Ammon's horn (tissue), 1 donor: Measurements from ENCODE around the gene MSRB1.

Experiments used
- DNase-seq: peaks from one replicate; pipeline ENCODE4 v3.0.0-alpha.2; 2016; ENCODE audit warnings: low spot score

The MSRB1 gene, protein sequence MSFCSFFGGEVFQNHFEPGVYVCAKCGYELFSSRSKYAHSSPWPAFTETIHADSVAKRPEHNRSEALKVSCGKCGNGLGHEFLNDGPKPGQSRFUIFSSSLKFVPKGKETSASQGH

DNA sequence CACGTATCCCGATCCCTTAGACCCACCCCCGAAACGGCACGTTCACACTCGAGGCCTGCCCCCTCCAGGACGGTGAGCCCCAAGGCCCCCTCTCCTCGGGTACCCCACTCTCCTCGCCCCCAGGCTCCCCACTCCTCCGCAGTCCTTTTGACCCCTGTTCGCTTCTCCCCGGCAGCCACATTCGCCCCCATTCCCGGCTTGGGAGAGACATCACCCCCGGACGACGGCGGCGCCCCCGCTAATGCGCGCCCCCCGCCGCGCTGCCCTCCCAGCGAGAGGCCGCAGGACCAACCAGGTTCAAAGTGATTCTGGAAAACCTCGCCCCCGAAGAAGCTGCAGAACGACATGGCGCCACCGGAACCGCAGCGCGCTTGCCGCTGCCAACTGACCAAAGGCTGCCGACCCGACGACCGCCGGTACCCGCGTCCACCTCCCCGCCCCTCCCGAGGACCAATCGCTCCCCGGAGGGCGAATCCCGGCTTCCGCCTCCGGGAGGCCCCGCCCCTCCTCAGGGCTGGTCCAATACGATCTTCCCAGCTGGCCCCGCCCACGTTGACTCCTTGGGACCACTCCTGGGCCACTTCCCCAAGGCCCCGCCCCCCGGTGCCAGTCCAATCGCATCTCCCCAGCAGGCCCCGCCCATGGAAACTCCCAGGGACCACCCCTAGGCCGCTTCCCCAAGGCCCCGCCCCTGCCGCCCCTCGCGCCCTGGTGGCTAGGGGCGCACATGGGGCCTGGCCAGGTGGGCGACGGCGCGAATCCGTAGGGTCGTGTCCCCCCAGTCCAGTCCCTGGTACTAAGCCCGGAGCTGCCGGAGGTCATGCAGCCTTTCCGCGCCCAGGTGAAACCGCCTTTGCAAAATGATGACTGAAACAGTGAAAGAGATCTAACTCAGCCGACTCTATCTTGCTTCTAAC lies at the start of gene MSRB1:
MSRB1 (minus strand) TSS at position 390 of the 917 bp plus-strand sequence; CDS start at position 347, 43 bp downstream.
- peak; percentile 99 for DNase-seq

DNA sequence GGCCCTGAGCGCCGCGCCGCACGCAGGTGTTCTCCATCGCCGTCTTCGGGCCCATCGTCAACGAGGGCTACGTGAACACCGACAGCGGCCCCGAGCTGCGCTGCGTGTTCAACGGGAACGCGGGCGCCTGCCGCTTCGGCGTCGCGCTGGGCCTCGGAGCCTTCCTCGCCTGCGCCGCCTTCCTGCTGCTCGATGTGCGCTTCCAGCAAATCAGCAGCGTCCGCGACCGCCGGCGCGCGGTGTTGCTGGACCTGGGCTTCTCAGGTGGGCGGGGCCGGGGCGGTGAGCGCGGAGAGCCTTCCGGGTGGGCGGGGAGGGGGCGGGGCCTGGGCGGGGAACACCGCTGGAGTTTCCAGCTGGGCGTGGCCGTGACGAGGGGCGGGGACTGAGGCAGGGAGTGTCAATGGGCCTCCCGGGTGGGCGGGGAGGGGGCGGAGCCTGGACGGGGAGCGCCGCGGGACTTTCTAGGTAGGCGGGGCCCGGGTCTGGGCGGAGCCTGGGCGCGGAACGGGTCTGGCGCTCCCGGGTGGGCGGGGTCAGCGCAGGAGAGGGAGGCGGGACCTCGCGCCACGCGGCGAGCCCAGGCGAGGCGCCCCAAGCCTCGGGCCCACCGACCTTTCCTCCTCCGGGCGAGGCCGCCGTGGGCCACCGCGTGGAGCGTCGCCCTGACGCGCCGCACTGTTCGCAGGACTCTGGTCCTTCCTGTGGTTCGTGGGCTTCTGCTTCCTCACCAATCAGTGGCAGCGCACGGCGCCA lies 49.1 kb upstream of the MSRB1 start:
- DNase-seq = peak; percentile 83

DNA sequence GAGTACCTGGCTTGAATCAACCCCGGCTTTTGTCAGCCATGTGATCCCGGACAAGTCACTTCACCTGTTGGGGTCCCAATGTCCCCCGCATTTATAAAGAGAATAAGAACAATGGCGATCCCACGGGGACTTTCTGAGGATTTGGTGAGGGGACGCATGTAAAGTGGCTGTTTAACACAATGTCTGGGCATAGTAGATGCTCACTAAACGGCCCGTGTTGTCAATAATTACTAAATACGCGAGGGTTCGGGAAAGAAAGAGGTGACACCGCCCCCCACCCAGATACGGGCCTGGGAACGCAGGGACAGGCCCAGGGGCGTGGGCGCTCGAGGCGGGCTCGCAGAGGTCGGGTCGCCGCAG lies 48.6 kb upstream of the MSRB1 start:
- DNase-seq = no peak

DNA sequence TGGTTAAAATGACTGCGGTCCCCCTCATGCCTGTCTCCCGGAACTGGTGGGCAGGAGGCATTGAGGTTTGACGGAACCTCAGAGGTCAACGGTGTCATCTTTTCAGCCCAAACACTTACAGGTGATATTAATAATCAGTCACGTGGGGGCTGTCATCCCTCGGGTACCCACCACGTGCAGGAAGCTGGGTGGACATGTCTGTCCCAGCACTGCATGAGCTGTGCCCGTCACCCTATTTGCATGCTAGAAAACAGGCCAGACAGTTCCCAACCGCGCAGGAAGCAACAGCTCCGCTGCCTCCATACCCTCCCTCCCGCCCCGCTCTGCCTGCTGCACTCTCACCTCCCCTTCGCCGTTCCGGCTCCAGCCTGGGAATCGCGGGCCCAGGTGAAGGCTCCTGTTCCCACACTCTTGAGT lies 48.1 kb upstream of the MSRB1 start:
- no peak for DNase-seq

DNA sequence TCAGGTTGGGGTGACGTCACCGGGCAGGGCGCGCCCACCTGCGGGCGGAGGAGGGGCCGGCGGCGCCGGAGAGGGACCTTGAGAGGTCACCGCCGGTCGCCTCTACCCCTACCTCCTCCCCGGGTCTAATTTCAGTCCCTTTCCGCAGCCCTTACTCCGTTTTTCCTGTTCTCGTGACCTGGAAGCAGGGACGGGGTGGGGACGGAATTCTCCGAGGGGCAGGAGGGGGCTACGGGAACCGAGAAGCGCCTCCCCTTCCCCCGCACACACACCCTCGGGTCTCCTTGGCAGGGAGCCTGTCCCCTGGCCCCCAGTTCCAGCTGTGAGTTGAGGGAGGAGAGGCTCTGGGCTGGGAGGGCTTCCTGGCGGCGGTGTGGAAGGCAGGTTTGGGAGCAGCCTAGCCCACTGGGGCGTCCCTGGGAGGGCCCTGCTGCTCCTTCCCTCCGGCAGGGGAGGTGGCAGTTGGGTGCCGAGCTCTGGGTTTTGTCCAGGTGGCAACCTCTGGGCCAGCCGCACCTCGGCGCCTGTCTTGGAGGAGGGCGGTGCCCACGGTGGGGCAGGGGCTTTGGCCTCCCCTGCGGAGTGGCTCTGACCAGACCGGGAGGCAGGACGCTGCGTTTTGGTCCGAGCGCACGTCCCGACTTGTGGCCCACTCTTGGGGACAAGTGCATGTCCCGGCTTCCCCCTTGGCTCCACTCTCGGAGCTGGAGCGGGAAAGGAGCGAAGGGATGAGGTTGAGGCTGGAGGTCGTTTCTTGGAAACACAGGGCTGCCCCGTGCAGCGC lies 47.5 kb upstream of the MSRB1 start:
- no peak for DNase-seq

DNA sequence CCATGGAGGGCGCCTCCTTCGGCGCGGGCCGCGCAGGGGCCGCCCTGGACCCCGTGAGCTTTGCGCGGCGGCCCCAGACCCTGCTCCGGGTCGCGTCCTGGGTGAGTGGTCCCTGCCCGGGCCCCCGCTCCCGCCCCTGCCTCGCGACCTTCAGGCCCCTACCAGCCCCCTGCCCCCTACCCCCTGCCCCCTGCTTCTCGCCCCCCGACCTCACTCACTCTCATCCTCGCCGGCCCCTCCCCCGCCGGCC lies 47.0 kb upstream of the MSRB1 start:
- DNase-seq = no peak

DNA sequence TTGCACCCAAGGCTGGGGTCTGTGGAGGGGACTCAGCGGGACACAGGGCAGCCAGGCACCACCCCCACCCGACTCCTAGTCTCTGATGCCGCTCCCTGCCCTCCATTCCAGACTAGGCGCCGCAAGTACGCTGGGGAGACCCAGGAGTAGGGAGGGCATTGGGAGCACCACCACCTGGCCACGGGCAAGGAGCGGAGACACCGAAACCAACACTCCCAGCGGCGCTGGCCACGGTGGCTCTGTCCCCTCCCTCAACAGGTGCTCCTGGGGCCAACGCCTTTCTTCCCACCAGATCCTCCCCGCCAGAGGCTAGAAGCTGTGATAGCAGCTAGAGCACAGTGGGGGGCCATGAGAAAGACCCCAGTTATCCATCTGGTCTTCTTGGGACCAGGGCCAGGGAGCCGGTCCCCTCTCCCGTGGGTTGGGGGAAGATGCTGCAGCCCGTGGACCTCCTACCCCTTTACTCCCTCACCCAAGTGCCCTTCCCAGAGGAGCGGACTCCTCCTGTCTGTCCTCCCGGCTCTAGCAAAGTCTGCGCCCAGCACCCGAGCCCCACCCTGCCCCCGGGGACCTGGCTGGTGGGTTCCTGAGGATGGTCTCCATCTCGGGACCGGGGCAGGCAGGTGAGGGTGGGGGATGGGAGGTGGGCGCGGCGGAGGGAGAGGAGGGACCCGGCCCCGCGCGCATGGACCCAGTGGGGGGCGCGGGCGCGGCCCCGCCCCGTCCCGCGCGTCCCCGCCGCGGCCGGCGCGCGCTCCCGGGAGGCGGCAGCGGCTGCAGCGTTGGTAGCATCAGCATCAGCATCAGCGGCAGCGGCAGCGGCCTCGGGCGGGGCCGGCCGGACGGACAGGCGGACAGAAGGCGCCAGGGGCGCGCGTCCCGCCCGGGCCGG lies 46.5 kb upstream of the MSRB1 start, which contains the start of gene SYNGR3:
SYNGR3 (plus strand) TSS at position 762 of the 892 bp plus-strand sequence. CDS start 133 bp downstream, outside the sequence.
- DNase-seq = no peak

DNA sequence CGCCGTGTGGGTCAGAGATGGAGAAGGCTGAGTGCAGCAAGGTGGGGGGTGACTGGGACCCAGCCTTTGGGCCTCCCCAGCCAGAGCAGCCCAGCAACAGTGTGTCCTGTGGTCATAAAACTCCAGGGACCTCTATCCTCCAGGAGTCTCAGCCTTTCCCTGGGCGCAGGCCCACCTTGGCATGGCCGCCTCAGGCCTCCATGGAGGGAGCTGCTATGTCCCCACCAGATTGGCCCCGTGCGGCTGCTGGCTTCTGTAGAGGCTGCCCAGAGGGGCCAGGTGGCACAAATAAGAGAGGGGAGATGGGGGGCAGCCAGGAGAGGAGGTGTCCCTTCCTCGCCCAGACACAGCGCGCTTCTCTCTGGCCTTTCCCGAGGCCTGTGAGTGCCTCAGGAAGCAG lies 44.2 kb upstream of the MSRB1 start:
- DNase-seq = no peak

DNA sequence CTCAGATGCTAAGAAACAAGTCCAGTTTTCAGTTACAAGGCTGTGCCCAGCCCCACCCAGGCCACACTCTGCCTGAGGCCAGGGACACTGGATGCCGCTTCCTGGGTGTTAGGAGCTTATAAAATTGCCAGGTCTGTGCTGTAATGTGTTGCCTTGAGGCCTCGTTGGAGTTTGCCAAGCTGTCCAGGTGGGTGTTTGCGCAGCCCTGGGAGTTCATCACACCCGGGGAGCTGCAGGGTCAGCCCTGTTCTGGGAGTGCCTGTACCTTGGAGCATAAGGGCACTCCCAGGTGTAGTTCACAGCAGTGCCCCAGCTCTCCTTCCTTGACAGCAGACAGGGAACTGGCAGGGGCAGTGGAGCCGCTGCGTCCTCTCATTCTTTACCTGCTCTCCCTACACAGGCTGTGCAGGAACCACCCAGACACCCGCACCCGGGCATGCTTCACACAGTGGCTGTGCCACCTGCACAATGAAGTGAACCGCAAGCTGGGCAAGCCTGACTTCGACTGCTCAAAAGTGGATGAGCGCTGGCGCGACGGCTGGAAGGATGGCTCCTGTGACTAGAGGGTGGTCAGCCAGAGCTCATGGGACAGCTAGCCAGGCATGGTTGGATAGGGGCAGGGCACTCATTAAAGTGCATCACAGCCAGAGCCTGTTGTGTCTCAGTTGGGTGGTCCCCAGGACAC lies 42.6 kb upstream of the MSRB1 start:
- no peak for DNase-seq

DNA sequence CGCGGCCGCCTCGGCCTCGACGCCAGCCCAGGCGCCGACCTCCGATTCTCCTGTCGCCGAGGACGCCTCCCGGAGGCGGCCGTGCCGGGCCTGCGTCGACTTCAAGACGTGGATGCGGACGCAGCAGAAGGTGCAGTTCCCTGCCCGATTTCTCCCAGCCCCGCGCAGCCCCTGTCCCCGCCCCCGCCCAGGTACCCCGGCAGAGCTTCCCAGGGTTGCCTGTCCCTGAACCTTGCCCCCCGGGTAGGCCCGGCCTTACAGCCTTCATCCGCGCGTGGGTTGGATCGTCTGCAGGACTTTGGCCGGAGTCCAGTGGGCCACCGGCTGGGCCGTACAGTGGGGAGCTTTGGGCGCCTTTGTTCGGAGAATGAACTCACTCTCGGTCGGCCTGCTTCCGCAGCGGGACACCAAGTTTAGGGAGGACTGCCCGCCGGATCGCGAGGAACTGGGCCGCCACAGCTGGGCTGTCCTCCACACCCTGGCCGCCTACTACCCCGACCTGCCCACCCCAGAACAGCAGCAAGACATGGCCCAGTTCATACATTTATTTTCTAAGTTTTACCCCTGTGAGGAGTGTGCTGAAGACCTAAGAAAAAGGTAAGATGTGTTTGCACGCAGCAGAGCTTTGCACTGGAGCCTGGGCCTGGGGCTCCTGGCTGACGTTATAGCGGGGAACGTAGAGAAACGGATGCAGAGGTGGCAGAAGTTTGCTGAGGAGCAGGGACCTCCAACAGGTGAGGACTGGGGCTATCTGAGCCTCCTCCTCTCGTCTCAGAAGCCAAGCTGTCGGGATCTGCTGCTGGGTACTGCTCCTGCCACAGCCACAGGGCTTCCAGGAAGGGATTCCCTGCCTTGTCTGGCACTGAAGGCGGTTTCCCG lies 41.6 kb upstream of the MSRB1 start:
- DNase-seq = no peak

DNA sequence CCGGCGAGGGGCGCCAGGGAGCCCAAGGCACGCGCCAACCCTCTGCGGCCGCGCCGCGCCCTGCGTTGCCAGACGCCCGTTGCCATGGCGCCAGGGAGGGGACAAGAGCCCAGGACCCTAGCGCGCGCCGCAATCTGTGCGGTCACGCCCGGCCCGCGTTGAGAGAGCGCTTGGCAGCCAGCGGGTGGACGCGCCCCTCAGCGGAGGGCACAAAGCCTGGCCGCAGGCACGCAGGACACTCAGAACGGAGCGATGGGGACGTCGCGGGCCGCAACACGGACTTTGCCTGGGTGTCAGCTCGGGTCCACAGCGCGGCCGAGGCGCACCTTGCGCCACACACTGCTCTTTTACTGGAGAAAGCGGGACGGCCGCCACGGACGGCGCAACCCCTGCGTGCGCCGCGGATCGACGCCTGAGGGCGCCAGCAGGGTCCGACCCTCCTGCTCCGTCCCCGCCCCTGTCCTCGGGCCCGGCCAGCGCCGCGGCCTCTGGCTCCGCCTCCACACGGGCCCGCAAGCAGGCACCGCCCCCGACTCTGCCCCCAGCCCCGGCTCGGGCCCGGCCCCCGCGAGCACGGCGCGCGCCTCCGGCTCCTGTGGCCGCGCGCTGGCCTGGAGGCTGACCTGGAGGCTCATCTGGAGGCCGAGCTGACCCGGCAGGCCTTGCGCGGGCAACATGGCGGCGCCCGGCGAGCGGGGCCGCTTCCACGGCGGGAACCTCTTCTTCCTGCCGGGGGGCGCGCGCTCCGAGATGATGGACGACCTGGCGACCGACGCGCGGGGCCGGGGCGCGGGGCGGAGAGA lies 40.7 kb upstream of the MSRB1 start, which contains the start of gene GFER:
GFER (plus strand) TSS at position 650 of the 803 bp plus-strand sequence; CDS start at position 676, 26 bp downstream.
- DNase-seq = peak; percentile 91

DNA sequence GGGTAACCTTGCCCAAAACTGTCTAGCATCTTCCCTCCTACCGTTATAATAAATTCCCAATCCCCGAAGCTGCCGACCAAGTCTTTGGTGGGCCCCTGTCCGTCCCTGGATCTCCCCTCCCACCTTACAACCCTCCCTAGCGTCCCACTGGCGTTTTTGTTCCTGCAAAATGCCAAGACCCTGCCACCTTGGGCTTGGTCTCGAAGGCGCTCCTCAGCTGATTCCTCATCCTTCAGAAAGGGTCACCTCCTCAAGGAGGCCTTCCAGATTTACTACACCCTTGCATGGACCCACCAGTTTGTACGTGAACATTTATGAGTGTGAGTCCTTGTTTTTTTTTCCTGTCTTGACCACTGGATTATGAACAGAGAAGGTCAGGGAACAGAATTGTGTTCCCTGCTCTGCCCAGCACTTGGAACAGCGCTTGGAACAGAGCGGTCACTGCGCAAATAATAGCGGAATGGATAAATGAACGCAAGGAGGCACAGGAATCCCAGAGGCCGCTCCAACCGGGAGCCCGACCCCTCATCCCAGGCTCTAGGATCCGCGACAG lies 40.1 kb upstream of the MSRB1 start:
- DNase-seq = no peak

DNA sequence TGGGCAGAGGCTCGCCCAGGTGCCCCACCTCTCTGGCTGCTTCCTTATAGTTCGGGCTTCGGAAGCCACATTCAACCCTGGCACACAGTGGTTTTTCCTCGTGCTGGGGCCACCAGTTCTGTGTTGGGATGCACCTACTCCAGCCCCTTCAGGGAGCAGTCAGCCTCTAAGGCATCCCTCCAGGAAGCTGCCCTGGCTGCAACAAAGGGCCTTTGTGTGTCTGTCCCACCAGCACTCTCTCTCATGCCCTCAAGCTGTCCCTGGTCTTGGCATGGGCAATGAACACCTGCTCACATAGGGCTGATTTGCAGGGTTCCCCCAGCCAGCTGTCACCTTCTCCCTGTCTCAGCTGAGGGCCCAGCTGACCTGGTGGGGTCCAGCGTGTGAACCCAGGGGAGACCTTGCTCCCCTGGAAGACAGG lies 39.0 kb upstream of the MSRB1 start:
- peak; percentile 65 for DNase-seq

DNA sequence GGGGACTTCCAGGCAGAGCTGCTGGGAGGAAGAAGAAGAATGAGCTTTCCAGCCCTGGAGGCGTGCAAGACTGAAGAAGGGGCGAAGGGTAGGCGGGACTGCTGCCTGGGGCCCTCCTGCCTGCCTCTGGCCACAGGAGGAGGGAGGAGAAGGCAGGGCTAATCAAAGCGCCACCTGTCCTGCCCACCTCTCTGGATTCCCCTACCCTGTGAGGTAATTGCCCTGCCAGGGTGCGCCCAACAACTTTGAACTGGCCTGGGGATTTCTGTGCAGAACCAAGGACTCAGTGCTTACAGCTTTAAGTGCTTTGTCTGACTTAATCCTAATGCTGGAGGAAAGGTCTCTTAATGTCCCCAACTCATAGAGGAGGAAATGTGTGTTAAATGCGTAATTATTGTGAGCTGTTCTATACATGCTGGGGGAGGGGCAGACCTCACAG lies 38.4 kb upstream of the MSRB1 start, which contains the start of gene NOXO1:
NOXO1 (minus strand) TSS at position 72 of the 439 bp plus-strand sequence. CDS start 290 bp downstream, outside the sequence.
- DNase-seq = no peak

DNA sequence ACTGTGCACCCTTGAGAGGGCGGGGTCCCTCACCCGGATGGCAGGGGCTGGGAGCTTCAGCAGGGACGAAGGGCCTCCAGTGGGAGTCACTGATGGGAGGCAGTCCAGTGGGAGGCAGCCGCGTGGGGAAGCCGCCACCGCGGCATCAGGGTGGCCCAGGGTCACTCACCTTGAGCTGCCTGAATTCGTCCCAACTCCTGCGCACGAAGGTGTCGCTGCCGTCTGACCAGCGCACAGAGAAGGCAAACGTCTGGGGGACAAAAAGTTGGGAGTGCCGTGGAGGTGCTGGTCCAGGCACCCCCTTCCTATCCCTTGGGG lies 37.7 kb upstream of the MSRB1 start:
- no peak for DNase-seq

DNA sequence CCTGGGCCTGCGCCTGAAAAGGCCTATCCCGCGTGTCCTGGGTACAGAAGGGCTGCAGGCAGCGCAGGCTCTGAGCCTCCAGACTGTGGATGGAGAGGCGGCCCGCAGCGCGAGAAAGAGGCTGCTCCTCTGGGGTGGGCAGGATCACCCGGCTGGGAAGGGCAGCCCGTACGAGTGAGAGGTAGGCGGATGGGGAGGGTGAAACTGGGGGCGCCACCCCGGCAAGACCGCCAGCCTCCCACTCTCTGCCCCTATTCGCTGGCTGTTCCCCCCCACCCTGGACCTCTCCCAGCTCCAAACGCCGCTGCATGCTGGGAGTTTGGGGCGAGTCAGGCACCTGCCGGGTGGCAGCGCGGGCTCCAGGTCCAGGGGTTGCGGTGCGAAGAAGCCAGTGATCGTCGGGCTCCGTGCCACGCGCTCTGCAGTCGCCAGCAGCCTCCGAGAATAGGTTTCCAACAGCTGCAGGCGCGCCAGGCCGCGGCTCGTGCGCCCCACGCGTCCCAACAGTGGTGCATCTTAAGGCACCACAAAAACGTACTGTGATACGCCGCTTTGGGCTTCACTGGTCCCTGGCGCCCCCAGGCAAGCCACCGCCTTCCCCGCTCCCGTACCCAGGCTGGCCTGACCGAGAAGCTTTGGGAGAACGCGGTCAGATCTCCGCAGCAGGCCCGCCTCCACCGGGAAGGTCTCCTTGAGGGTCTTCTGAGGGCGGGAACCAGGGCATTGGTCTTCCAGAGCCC lies 37.2 kb upstream of the MSRB1 start:
- DNase-seq = no peak

DNA sequence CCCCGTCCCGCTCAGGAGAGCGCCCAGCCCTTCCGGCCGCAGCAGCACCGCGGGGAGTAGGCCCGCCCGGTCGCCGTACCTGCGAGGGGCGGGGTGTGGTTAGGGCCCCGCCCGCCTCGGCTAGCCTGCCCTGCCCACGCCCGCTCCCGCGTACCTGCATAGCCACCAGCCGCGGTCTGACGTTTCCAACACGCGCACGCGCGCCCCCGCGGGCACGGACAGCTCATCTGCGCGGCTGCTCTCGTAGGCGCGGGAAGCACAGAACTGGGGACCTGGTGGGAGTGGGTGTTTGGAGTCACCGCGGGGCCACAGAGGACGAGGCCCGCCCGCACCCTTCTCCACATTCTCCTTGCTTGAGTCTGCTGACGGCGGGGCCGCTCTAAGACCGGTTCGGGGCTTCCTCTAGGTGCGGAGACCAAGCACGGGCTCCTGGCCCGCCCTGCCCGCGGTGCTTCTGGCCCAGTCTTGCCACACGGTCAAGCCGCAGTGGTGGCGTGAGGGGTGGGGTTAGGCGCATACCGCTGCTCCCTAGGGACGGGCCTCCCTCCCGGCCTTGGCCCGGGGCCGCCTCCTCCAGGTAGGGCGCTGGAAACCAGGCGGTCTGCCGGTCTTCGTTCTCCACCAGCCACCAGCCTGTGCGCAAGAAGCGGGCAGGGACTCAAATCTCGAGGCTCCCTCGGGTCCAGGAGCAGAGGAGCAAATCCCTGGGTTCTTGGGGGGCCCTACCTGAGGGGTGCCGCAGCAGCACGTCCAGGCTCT lies 36.5 kb upstream of the MSRB1 start:
- no peak for DNase-seq
